ENCODE measurements around the gene DNAI7. TPM values are rescaled to one million over a fixed set of nuclear protein-coding genes. Genes with fewer than 3 reads are reported as not detected.

The DNAI7 gene
- 0.08 to 0.41 TPM (median 0.20 TPM) in 5 replicates for total RNA-seq (2022; extraction: Qiagen RNA extraction)

GRCh38 chr12:25195056-25195971 is at the start of gene DNAI7, which contains the start of gene ETFRF1:
DNAI7 (minus strand) TSS chr12:25195160; CDS start chr12:25195078, 82 bp downstream.
ETFRF1 (plus strand) TSS chr12:25195237; CDS start chr12:25203957, 8,720 bp downstream.

Other genes starting within 250 kb of the DNAI7 start
- gene BCAT1, start 246.1 kb downstream of the DNAI7 start, total RNA-seq (2022; extraction: Qiagen RNA extraction) = 10.1 to 12.7 TPM (median 10.7 TPM) in 5 replicates
- gene ETFRF1, start 77 bp upstream of the DNAI7 start, total RNA-seq (2022; extraction: Qiagen RNA extraction) = 7.7 to 11.0 TPM (median 8.8 TPM) in 5 replicates
- 10.1 to 19.7 TPM (median 14.0 TPM) in 5 replicates for gene KRAS, start 55.8 kb upstream of the DNAI7 start, total RNA-seq (2022; extraction: Qiagen RNA extraction)